ENCODE results near the gene PBX1. TPM values are rescaled to one million over a fixed set of nuclear protein-coding genes. Genes with fewer than 3 reads are reported as not detected.

Gene PBX1
- total RNA-seq, 3 donors from 2014 or later (not counting 1 experiment from before 2014, with no cell fraction given), result 0.54 to 3.5 (median 1.4) TPM

- WGBS (ENCODE audit: insufficient coverage), result 35% methylated on average over 15 of the region's 16 CpGs
- Mint-ChIP-seq H3K4me1 (peaks cover 40 to 51% of the 10 kb centered on the region in 2 donors), H3K36me3 (no peaks in the 10 kb centered on the region), H3K27me3 (ENCODE audit: low read depth in 2 of 2) (peaks cover 56 to 75% of the 10 kb centered on the region in 2 donors), H3K9me3 (no peaks in the 10 kb centered on the region), H3K27ac (peak overlapping the region; percentile 67 to 73), H3K4me3 (peak overlapping the region; percentile 73)
- H3K36me3 ChIP-seq (ENCODE audit: control insufficient read depth, insufficient read depth, low read length), result no peaks in the 10 kb centered on the region
- intact Hi-C loops (cut with micrococcal nuclease), result loop anchor here (1.0 to 2.0 kb wide), 2 partner anchors 58 to 115 kb away; no protein-coding TSS in a partner anchor
- H3K27ac ChIP-seq (ENCODE audit: low read length), result no peak overlapping the region
- TF ChIP-seq, protein P1, sequence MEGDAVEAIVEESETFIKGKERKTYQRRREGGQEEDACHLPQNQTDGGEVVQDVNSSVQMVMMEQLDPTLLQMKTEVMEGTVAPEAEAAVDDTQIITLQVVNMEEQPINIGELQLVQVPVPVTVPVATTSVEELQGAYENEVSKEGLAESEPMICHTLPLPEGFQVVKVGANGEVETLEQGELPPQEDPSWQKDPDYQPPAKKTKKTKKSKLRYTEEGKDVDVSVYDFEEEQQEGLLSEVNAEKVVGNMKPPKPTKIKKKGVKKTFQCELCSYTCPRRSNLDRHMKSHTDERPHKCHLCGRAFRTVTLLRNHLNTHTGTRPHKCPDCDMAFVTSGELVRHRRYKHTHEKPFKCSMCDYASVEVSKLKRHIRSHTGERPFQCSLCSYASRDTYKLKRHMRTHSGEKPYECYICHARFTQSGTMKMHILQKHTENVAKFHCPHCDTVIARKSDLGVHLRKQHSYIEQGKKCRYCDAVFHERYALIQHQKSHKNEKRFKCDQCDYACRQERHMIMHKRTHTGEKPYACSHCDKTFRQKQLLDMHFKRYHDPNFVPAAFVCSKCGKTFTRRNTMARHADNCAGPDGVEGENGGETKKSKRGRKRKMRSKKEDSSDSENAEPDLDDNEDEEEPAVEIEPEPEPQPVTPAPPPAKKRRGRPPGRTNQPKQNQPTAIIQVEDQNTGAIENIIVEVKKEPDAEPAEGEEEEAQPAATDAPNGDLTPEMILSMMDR (IDR thresholded peaks at IDR 0.05), result no peak
- H3K9me3 ChIP-seq (ENCODE audit: control insufficient read depth, insufficient read depth, low read length), result no peaks in the 10 kb centered on the region
- peaks cover 27% of the 10 kb centered on the region for H3K4me1 ChIP-seq (ENCODE audit: control insufficient read depth, insufficient read depth, low read length)
- ATAC-seq, result peak; percentile 70 to 87 (median 73)
- peaks cover 30% of the 10 kb centered on the region for H3K27me3 ChIP-seq (ENCODE audit: control insufficient read depth, insufficient read depth, low read length)
- DNase-seq, result peak; percentile 15 to 36
- no peak overlapping the region for H3K4me3 ChIP-seq (ENCODE audit: low read length)
Measured at GRCh38 chr1:164774819-164775654, 216.1 kb downstream of the PBX1 start.

DNA sequence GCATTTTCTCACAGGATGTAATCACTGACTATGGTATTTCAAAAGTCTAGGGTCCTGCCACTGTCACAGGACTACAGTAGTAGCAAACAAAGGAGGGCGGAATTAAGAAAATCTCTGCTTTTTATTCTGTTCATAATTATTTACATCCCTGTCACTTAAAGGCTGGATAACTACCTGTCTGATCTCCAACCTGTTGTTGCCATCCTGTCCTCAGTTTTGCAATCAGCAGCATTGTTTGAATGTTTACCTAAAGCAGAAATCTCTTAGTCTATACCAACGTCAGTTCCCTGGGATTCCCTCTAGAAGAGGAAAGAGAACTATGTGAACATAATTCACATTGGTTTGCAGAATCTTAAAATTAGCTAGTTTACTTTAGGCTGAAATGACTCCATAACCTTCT, 218.5 kb downstream of the PBX1 start:
- H3K36me3 Mint-ChIP-seq, result no peaks in the 10 kb centered on the region
- no peaks in the 10 kb centered on the region for H3K9me3 Mint-ChIP-seq
- DNase-seq (no peak), ATAC-seq (no peak)
- peaks cover 27% of the 10 kb centered on the region for H3K4me1 ChIP-seq (ENCODE audit: control insufficient read depth, insufficient read depth, low read length)
- H3K4me1 Mint-ChIP-seq, result peaks cover 36 to 41% of the 10 kb centered on the region in 2 donors
- H3K27ac Mint-ChIP-seq, result no peak overlapping the region
- no peaks in the 10 kb centered on the region for H3K9me3 ChIP-seq (ENCODE audit: control insufficient read depth, insufficient read depth, low read length)
- peaks cover 34% of the 10 kb centered on the region for H3K27me3 ChIP-seq (ENCODE audit: control insufficient read depth, insufficient read depth, low read length)
- H3K27me3 Mint-ChIP-seq (ENCODE audit: low read depth in 2 of 2), result peaks cover 57 to 76% of the 10 kb centered on the region in 2 donors
- no peak overlapping the region for H3K27ac ChIP-seq (ENCODE audit: low read length)
- intact Hi-C loops (cut with micrococcal nuclease), result no loop called here
- TF ChIP-seq, protein P1 (IDR thresholded peaks at IDR 0.05), result no peak
- WGBS (ENCODE audit: insufficient coverage), result 87% methylated on average over 2 of the region's 2 CpGs
- H3K4me3 Mint-ChIP-seq, result no peak overlapping the region
- H3K4me3 ChIP-seq (ENCODE audit: low read length), result no peak overlapping the region
- no peaks in the 10 kb centered on the region for H3K36me3 ChIP-seq (ENCODE audit: control insufficient read depth, insufficient read depth, low read length)

DNA sequence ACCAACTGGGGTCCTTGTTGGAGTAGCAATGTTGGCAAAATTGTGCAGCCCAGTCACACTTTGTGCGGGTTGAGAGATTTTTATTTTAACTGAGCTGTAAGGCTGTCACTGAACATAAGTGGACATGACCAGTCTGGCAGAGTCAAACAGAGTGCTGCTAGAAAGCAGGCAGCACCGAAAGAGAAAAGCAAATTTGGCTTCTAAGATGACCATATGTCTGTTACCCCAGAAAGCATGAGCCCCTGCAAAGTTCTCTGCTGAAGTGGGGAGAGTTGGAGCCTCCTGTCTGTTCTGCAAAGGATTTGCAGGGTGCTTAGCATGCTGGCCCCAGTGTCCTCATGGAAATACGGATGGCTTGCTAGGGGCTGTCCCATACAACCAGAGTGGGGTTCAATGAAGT, 220.4 kb downstream of the PBX1 start:
- peaks cover 36% of the 10 kb centered on the region for H3K27me3 ChIP-seq (ENCODE audit: control insufficient read depth, insufficient read depth, low read length)
- H3K4me1 ChIP-seq (ENCODE audit: control insufficient read depth, insufficient read depth, low read length), result peaks cover 24% of the 10 kb centered on the region
- no peaks in the 10 kb centered on the region for H3K9me3 Mint-ChIP-seq
- H3K4me1 Mint-ChIP-seq, result peaks cover 25 to 26% of the 10 kb centered on the region in 2 donors
- H3K36me3 Mint-ChIP-seq, result no peaks in the 10 kb centered on the region
- H3K9me3 ChIP-seq (ENCODE audit: control insufficient read depth, insufficient read depth, low read length), result no peaks in the 10 kb centered on the region
- H3K27ac ChIP-seq (ENCODE audit: low read length), result no peak overlapping the region
- no peaks in the 10 kb centered on the region for H3K36me3 ChIP-seq (ENCODE audit: control insufficient read depth, insufficient read depth, low read length)
- peaks cover 50 to 75% of the 10 kb centered on the region in 2 donors for H3K27me3 Mint-ChIP-seq (ENCODE audit: low read depth in 2 of 2)
- H3K4me3 ChIP-seq (ENCODE audit: low read length), result no peak overlapping the region
- H3K27ac Mint-ChIP-seq, result no peak overlapping the region
- no peak overlapping the region for H3K4me3 Mint-ChIP-seq
- TF ChIP-seq, protein P1 (IDR thresholded peaks at IDR 0.05), result no peak
- no peak for ATAC-seq
- DNase-seq, result no peak
- WGBS (ENCODE audit: insufficient coverage), result 90% methylated on average over 3 of the region's 3 CpGs
- intact Hi-C loops (cut with micrococcal nuclease), result no loop called here
